PFSK-1 (cell line): ENCODE results near the gene KLF5.

Experiments used
- FOXP2 ChIP-seq: optimal IDR thresholded peaks from 2 replicates; pipeline ENCODE3; 2011; ENCODE audit warnings: borderline replicate concordance, control low read depth, inconsistent platforms; ENCODE audit not compliant: insufficient read depth; ENCODE audit errors: extremely low read length, extremely low read depth
- POLR2AphosphoS5 ChIP-seq: IDR thresholded peaks from 2 replicates; pipeline ENCODE4 v1.6.1; 2012; ENCODE audit warnings: low read depth, mild to moderate bottlenecking, control low read depth, low read length, moderate library complexity
- REST ChIP-seq, 2 experiments: IDR thresholded peaks; 2 replicates each; pipeline versions ENCODE4 v1.6.1 to v1.8.0; 2011 to 2012; ENCODE audit warnings: low read depth in 2 of 2, low read length in 2 of 2, control low read depth in 1 of 2, inconsistent platforms in 1 of 2, mild to moderate bottlenecking in 1 of 2, moderate library complexity in 1 of 2; ENCODE audit not compliant: insufficient read depth in 1 of 2
- SIN3A ChIP-seq: IDR thresholded peaks from 2 replicates; pipeline ENCODE4 v1.6.1; 2012; ENCODE audit warnings: mild to moderate bottlenecking, low read length, moderate library complexity, borderline replicate concordance; ENCODE audit not compliant: insufficient read depth
- TAF1 ChIP-seq: IDR thresholded peaks from 2 replicates; pipeline ENCODE4 v1.6.1; 2012; ENCODE audit warnings: low read length, control low read depth, borderline replicate concordance; ENCODE audit not compliant: insufficient read depth

KLF5 gene

DNA sequence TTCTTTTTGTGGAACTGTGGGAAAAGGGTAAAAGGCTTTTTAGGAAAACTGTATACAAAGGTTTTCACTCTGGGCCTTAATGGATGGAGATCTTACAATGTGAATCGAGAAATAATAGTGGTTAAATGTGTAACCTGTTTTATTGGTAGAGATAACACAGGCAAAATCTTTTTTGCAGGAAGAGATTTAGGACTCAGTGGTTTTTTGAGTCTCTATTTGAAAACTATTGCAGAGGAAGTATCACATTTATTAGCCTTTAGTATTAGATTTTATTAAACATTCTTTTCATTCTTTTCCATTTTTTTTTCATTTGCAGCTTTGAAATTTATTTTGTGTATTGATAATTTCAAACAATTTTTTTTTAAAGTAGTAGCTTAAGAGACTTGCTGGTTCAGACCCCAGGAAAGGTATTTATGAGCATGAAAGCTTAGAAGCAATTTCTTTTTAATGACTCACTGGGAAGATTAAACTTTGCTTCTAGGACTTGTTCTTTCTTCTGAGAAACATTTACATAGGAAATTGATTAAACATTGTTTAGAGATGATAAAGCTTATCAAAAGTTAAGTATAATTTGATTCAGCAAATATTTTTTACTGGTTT lies 10.5 kb downstream of the KLF5 start:
- TF ChIP-seq REST (IDR thresholded peaks at IDR 0.05; ENCODE audit: insufficient read depth in 1 of 2, low read depth in 2 of 2, low read length in 2 of 2) (no peak), TAF1 (no peak), FOXP2 (no peak), POLR2AphosphoS5 (no peak)

DNA sequence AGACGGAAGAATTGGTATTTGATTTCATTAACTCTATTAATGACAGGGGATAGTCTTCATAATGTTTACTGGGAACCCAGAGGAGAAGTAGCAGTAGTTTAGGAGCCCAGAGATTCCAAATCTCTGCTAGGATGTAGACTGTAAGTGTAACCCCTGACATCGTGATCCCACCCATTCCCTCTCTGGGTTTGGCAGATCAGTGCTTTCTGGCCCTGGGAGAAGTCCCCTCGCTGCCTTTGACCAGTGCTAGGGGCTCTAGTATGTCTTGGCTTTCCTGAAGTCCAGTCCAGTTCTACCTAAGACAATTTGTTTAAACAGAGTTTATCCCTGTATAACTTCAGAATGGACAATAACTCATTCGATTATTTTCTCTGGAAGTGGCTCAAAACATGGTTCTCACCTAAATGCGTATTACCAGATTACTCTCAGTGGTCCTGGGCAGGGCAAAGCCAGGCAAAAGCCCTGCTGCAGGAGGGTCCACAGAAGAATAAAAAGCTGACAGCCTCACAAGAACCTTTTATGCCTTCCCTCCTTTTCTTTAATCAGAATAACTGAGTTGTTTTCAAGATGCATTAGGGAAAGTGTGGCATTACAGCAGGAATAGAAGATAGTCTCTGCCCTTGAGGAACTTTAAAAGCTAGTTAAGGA lies 11.8 kb downstream of the KLF5 start:
- TF ChIP-seq FOXP2: no peak
- no peak for TF ChIP-seq SIN3A
- TF ChIP-seq TAF1: no peak
- TF ChIP-seq POLR2AphosphoS5: no peak
- no peak for TF ChIP-seq REST (IDR thresholded peaks at IDR 0.05; ENCODE audit: insufficient read depth in 1 of 2, low read depth in 2 of 2, low read length in 2 of 2)

GRCh38 chr13:73072239-73072900 lies 13.6 kb downstream of the KLF5 start:
- TF ChIP-seq FOXP2 (no peak), POLR2AphosphoS5 (no peak), TAF1 (no peak), REST (IDR thresholded peaks at IDR 0.05; ENCODE audit: insufficient read depth in 1 of 2, low read depth in 2 of 2, low read length in 2 of 2) (no peak), SIN3A (no peak)

DNA sequence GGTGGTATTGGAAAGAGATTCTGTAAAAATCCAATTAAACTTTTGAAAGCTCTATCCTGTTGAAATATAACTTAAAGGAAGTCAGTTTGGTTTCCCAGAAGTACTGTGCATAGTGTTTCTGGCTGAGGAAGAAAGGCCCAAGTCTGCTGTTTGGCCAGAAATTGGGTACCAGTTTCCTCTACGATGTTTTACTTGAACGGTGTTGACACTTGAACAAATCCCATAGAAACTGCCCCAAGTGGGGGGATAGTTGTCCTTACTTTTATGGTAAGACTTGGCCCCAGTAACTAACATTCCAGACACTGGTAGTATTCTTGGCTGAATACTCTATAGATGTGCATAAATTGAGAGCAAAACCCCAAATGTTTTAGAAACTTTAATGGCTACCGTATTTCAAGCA lies 14.2 kb downstream of the KLF5 start:
- TF ChIP-seq REST (IDR thresholded peaks at IDR 0.05; ENCODE audit: insufficient read depth in 1 of 2, low read depth in 2 of 2, low read length in 2 of 2) (no peak), SIN3A (no peak), FOXP2 (no peak), TAF1 (no peak), POLR2AphosphoS5 (no peak)
